GM18907 (cell line): ENCODE results near the gene AOPEP.

Experiments used
- ATAC-seq: cut with Tn5 transposase; IDR thresholded peaks from one replicate; pipeline ENCODE4 v1.9.1; 2021; ENCODE audit warnings: mild to moderate bottlenecking, moderate library complexity; ENCODE audit not compliant: unreplicated experiment

AOPEP gene

GRCh38 chr9:94891183-94891582 is 164.7 kb downstream of the AOPEP start:
- ATAC-seq: no peak

- ATAC-seq: no peak
Measured at GRCh38 chr9:94892675-94893074, 166.2 kb downstream of the AOPEP start.

- ATAC-seq: no peak
Measured at GRCh38 chr9:94894094-94894699, 167.7 kb downstream of the AOPEP start.

- ATAC-seq: no peak
Measured at GRCh38 chr9:94895668-94896067, 169.2 kb downstream of the AOPEP start.

GRCh38 chr9:94896512-94896911 is 170.0 kb downstream of the AOPEP start:
- no peak for ATAC-seq

DNA sequence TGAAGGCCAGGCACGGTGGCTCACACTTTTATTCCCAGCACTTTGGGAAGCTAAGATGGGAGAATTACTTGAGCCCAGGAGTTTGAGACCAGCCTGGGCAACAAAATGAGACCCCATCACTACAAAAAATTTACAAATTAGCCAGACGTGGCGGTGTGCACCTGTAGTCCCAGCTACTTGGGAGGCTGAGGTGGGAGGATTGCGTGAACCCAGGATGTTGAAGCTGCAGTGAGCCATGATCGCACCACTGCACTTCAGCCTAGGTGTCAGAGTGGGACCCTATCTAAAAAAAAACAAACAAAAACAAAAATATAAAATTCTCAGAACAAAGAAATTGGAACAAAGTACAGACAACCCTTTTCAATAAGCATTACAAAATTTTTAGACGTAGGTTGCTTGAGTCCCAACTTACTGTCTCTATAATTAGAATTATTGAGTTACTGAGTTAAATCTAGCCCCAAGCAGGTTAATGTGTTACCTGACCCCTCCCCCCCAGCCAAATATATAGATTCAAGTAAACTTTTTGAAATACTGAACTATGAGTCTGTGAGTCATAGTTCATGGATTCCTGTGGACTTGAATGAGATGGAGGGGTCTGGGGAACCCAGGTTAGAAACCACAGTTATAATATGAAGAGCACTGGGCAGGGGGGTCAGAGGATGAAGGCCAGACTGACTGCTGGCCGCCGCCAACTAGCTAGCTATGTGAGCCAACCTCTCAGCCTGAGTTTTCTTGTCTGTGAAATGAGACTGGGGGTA is 173.1 kb downstream of the AOPEP start:
- no peak for ATAC-seq

GRCh38 chr9:94900222-94901018 is 173.9 kb downstream of the AOPEP start:
- no peak for ATAC-seq

GRCh38 chr9:94901019-94901363 is 174.5 kb downstream of the AOPEP start:
- no peak for ATAC-seq

- ATAC-seq: no peak
Measured at GRCh38 chr9:94903961-94904421, 177.5 kb downstream of the AOPEP start.

GRCh38 chr9:94904806-94905205 is 178.3 kb downstream of the AOPEP start:
- ATAC-seq: no peak

- no peak for ATAC-seq
Measured at GRCh38 chr9:94905606-94906005, 179.1 kb downstream of the AOPEP start.

- ATAC-seq: no peak
Measured at GRCh38 chr9:94906181-94906580, 179.7 kb downstream of the AOPEP start.

DNA sequence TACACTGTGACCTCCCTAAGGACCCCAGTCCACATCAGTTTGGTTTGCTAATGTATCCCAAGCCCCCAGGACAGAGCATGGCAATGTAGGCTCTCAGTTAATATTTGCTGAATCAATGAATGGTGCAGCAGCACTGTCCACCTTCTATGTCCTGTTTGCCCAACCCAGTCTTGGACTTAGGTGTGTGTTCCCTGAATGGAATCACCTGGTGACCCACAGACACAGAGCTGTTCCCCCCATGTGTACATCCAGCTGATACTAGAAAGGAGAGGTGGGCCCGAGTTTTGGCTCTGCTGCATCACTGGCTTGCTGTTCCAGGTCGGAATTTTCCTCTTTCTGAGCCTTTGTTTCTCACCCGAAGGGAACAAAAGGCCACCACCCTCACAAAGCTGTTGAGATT is 180.2 kb downstream of the AOPEP start:
- no peak for ATAC-seq

DNA sequence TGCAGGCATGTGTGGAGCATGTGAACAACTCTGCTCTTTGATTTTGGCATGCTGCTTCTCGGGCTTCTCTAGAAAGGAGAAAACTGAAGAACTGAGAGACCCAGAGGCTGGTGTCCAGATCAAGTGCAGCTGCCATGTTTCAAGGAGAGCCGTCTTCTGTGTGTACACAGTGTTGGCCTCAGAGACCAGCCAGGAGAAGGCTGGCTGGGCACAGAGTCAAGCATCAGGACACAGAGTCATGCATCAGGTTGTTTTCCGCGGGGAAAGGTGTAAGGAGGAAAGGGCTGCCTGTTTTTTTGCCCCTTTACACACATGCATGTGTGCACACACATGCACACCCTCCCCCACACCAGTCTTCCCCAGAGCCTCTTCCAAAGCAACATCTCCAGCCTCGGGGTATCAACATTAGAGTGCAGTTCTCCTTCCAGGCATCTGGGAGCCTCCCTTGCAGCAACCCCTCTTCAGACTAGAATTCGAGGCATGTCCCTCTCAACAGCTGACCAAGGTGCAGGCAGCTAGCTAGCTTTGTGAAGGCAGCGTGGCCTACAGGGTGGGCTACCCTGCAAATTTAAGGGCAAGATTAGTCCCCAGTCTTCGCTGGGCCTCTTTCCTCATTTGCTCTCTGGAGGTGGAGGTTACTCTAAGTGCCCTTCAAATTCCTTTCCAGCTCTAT is 180.9 kb downstream of the AOPEP start:
- ATAC-seq: no peak

DNA sequence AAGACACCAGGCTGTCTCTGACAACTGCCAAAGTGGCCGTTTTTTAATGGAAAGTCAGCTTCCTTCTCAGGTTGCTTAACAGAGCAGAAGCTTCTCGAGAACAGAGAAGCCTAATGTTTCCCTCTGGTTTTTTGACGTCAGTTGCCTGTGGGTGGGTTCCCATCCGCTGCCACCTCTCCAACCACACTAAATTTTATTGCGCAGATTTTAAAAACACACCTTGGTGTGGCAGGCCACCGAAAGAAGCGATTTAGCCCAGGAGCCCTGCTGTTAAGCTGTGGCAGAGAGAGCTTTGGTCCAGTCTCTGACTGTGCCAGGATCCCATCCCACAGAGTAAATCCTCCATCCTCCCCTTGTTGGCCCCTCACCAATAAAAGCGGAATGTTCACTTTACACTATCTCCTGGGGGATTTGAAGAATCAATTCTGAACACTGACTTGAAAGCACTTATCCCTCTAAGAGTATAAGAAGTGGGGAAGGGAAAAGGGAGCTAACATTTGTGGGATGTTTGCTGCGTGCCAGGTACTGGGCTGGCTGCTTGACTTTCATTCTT is 181.6 kb downstream of the AOPEP start:
- ATAC-seq: no peak

GRCh38 chr9:94908583-94909249 is 182.2 kb downstream of the AOPEP start:
- ATAC-seq: no peak

DNA sequence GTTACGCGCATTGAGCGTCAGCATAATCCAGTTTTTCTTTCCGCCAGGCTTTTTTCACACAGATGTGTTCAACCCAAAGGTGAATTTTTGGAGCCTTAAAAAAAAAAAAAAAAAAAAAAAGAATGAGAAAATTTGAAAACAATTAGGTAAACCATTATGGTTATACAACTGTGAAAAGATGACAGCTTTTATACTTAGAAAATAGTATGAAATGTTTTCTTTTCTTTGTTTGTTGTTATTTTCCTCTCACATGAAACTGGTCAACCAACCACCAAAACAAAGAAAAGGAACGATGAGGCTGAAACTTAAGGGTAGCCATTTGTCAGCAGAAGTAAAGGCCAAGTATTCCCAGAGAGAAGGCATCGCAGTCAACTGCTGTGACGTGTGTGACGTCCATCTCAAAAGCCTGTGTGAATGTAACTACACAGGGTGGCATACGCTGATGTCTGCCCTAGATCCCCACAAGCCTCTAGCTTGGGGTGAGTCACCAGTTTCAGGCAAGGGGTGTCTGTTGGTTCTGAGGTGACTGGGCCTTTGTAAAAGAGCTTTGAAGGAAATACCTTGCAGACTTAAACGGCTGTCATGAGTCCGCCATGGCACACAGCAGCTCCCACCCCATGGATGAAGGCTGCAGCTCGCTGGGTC is 182.9 kb downstream of the AOPEP start:
- ATAC-seq: no peak

GRCh38 chr9:94909965-94910730 is 183.6 kb downstream of the AOPEP start:
- no peak for ATAC-seq

GRCh38 chr9:94911211-94911610 is 184.7 kb downstream of the AOPEP start:
- no peak for ATAC-seq
